ENCODE measurements around the gene H2BK1.

The H2BK1 gene

GRCh38 chr7:151238924-151239836, 28.9 kb upstream of the H2BK1 start:
- TF ChIP-seq, protein P1, sequence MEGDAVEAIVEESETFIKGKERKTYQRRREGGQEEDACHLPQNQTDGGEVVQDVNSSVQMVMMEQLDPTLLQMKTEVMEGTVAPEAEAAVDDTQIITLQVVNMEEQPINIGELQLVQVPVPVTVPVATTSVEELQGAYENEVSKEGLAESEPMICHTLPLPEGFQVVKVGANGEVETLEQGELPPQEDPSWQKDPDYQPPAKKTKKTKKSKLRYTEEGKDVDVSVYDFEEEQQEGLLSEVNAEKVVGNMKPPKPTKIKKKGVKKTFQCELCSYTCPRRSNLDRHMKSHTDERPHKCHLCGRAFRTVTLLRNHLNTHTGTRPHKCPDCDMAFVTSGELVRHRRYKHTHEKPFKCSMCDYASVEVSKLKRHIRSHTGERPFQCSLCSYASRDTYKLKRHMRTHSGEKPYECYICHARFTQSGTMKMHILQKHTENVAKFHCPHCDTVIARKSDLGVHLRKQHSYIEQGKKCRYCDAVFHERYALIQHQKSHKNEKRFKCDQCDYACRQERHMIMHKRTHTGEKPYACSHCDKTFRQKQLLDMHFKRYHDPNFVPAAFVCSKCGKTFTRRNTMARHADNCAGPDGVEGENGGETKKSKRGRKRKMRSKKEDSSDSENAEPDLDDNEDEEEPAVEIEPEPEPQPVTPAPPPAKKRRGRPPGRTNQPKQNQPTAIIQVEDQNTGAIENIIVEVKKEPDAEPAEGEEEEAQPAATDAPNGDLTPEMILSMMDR (conservative IDR thresholded peaks at IDR 0.05; ENCODE audit: low read depth): no peak
- H3K27ac ChIP-seq: peak overlapping the region; percentile 2; the same call in 1 of the 2 replicates
- ChIA-PET CTCF (no interaction called here), POLR2A (ENCODE audit: low non-redundant PET) (interaction anchor here (0.6 kb wide), 1 partner anchor 128 kb away, joined by 3 read pairs; no protein-coding TSS in a partner anchor)
- no peak for DNase-seq (ENCODE audit: low spot score)

DNA sequence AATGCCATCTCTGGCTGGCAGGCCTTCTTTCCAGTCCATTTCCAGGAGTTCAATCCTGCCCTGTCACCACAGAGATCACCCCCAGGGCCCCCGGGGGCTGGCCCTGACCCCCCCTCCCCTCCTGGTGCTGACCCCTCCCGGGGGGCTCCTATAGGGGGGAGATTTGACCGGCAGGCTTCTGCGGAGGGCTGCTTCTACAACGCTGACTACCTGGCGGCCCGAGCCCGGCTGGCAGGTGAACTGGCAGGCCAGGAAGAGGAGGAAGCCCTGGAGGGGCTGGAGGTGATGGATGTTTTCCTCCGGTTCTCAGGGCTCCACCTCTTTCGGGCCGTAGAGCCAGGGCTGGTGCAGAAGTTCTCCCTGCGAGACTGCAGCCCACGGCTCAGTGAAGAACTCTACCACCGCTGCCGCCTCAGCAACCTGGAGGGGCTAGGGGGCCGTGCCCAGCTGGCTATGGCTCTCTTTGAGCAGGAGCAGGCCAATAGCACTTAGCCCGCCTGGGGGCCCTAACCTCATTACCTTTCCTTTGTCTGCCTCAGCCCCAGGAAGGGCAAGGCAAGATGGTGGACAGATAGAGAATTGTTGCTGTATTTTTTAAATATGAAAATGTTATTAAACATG, 28.0 kb upstream of the H2BK1 start:
- ChIA-PET CTCF (no interaction called here), POLR2A (ENCODE audit: low non-redundant PET) (no interaction called here)
- no peak for DNase-seq (ENCODE audit: low spot score)
- TF ChIP-seq, protein P1 (conservative IDR thresholded peaks at IDR 0.05; ENCODE audit: low read depth): no peak
- H3K27ac ChIP-seq: no peak overlapping the region

- no peak for DNase-seq (ENCODE audit: low spot score)
- CTCF ChIA-PET: no interaction called here
- H3K27ac ChIP-seq: no peak overlapping the region
- POLR2A ChIA-PET (ENCODE audit: low non-redundant PET): no interaction called here
- TF ChIP-seq, protein P1 (conservative IDR thresholded peaks at IDR 0.05; ENCODE audit: low read depth): no peak
Observed at GRCh38 chr7:151237244-151238189, 27.2 kb upstream of the H2BK1 start.

- no peak overlapping the region for H3K27ac ChIP-seq
- no peak for DNase-seq (ENCODE audit: low spot score)
- ChIA-PET CTCF (no interaction called here), POLR2A (ENCODE audit: low non-redundant PET) (no interaction called here)
- TF ChIP-seq, protein P1 (conservative IDR thresholded peaks at IDR 0.05; ENCODE audit: low read depth): no peak
Observed at GRCh38 chr7:151236406-151236805, 26.1 kb upstream of the H2BK1 start.

DNA sequence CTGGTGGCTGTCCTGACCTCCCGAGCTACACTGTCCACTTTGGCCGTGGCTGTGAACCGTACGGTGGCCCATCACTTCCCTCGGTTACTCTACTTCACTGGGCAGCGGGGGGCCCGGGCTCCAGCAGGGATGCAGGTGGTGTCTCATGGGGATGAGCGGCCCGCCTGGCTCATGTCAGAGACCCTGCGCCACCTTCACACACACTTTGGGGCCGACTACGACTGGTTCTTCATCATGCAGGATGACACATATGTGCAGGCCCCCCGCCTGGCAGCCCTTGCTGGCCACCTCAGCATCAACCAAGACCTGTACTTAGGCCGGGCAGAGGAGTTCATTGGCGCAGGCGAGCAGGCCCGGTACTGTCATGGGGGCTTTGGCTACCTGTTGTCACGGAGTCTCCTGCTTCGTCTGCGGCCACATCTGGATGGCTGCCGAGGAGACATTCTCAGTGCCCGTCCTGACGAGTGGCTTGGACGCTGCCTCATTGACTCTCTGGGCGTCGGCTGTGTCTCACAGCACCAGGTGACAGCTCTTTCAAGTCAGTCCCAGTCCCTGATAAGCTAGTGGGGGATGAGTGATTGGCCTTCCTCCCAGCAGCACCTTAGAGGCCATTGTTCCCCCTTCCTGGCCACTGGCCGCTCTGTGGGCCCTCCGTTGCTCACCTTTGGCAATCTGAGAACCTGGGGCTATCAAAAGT, 25.0 kb upstream of the H2BK1 start:
- no peak for DNase-seq (ENCODE audit: low spot score)
- POLR2A ChIA-PET (ENCODE audit: low non-redundant PET): no interaction called here
- CTCF ChIA-PET: no interaction called here
- peak overlapping the region; percentile 1; the same call in 1 of the 2 replicates for H3K27ac ChIP-seq
- TF ChIP-seq, protein P1 (conservative IDR thresholded peaks at IDR 0.05; ENCODE audit: low read depth): no peak

Measured in RWPE1 (cell line).